Neural cell (in vitro differentiated cells): ENCODE results near the gene PLEKHS1. TPM values are rescaled to one million over a fixed set of nuclear protein-coding genes. Genes with fewer than 3 reads are reported as not detected.

ENCODE experiments used
- H2AFZ ChIP-seq: fragments of 200-600, 300-800 bp; sonication (generic), shearing (Covaris generic); 2 replicates; pipeline ENCODE4 v1.6.0; 2014; ENCODE audit warnings: low read depth, mild to moderate bottlenecking, antibody characterized with exemption, low read length, moderate library complexity
- H3F3A ChIP-seq: fragments of 200-600 bp; shearing (Covaris generic); 2 replicates; pipeline ENCODE4 v1.6.1; 2016; ENCODE audit warnings: mild to moderate bottlenecking, moderate library complexity, mixed read lengths, antibody characterized with exemption, low read length; ENCODE audit not compliant: insufficient read depth, poor library complexity, severe bottlenecking
- H3K27ac ChIP-seq: fragments of 200-600, 300-800 bp; sonication (generic), shearing (Covaris generic); 2 replicates; pipeline ENCODE4 v1.5.1; 2014; ENCODE audit warnings: mild to moderate bottlenecking, low read length, moderate library complexity
- H3K27me3 ChIP-seq: fragments of 300-800, 200-600 bp; sonication (generic), shearing (Covaris generic); 2 replicates; pipeline ENCODE4 v1.6.0; 2014; ENCODE audit warnings: mild to moderate bottlenecking, low read depth, low read length, moderate library complexity; ENCODE audit not compliant: insufficient read depth
- H3K36me3 ChIP-seq: fragments of 300-800, 200-600 bp; sonication (generic), shearing (Covaris generic); 2 replicates; pipeline ENCODE4 v1.5.1; 2014; ENCODE audit warnings: mild to moderate bottlenecking, antibody characterized with exemption, low read length, moderate library complexity; ENCODE audit not compliant: insufficient read depth
- H3K4me2 ChIP-seq: fragments of 300-800, 200-600 bp; sonication (generic), shearing (Covaris generic); 2 replicates; pipeline ENCODE4 v1.6.0; 2014; ENCODE audit warnings: mild to moderate bottlenecking, low read length
- H3K4me3 ChIP-seq: fragments of 300-800, 200-600 bp; sonication (generic), shearing (Covaris generic); 2 replicates; pipeline ENCODE4 v1.5.1; 2014; ENCODE audit warnings: mild to moderate bottlenecking, low read length, moderate library complexity
- H3K79me2 ChIP-seq: fragments of 200-600 bp; shearing (Covaris generic); replicated peaks from 2 replicates; pipeline ENCODE4 v1.6.0; 2014; ENCODE audit warnings: mild to moderate bottlenecking, low read length, moderate library complexity; ENCODE audit not compliant: insufficient read depth
- H3K9ac ChIP-seq: fragments of 300-800, 200-600 bp; sonication (generic), shearing (Covaris generic); 2 replicates; pipeline ENCODE4 v1.6.1; 2016; ENCODE audit warnings: mild to moderate bottlenecking, low read length, mixed read lengths
- H3K9me2 ChIP-seq: fragments of 200-600 bp; shearing (Covaris generic); 2 replicates; pipeline ENCODE4 v1.6.1; 2016; ENCODE audit warnings: mild to moderate bottlenecking, low read length, mixed read lengths; ENCODE audit not compliant: insufficient read depth
- H3K9me3 ChIP-seq: fragments of 200-600, 300-800 bp; sonication (generic), shearing (Covaris generic); 2 replicates; pipeline ENCODE4 v1.6.1; 2016; ENCODE audit warnings: mild to moderate bottlenecking, mixed run types, low read length, moderate library complexity, mixed read lengths
- H4K20me1 ChIP-seq: fragments of 200-600 bp; shearing (Covaris generic); 2 replicates; pipeline ENCODE4 v1.6.1; 2016; ENCODE audit warnings: mild to moderate bottlenecking, mixed run types; ENCODE audit not compliant: insufficient read depth
- CTCF ChIP-seq: fragments of 450-650 bp; IDR thresholded peaks from 2 replicates; pipeline ENCODE4 v1.5.1; 2014; ENCODE audit warnings: antibody characterized with exemption, mild to moderate bottlenecking, moderate library complexity; ENCODE audit not compliant: poor library complexity, severe bottlenecking
- EP300 ChIP-seq: fragments of 450-650 bp; conservative IDR thresholded peaks from 2 replicates; pipeline ENCODE4 v1.6.1; 2014; ENCODE audit warnings: antibody characterized with exemption, mild to moderate bottlenecking, moderate library complexity; ENCODE audit not compliant: poor library complexity, severe bottlenecking
- EZH2 ChIP-seq: fragments of 200-600, 300-800 bp; shearing (Covaris generic), sonication (generic); IDR thresholded peaks from 2 replicates; pipeline ENCODE4 v1.6.1; 2014; ENCODE audit warnings: antibody characterized with exemption, low read length, borderline replicate concordance, mild to moderate bottlenecking; ENCODE audit not compliant: insufficient read depth, poor library complexity, severe bottlenecking
- MXI1 ChIP-seq: fragments of 450-650 bp; conservative IDR thresholded peaks from 2 replicates; pipeline ENCODE4 v1.6.1; 2014; ENCODE audit warnings: antibody characterized with exemption, mild to moderate bottlenecking; ENCODE audit not compliant: poor library complexity, severe bottlenecking
- POLR2AphosphoS5 ChIP-seq: IDR thresholded peaks from 2 replicates; pipeline ENCODE4 v1.6.1; 2012
- RAD21 ChIP-seq: fragments of 450-650 bp; conservative IDR thresholded peaks from 2 replicates; pipeline ENCODE4 v1.6.1; 2014; ENCODE audit warnings: antibody characterized with exemption, mild to moderate bottlenecking, moderate library complexity
- REST ChIP-seq: IDR thresholded peaks from 2 replicates; pipeline ENCODE4 v1.6.1; 2012; ENCODE audit warnings: borderline replicate concordance
- SMC3 ChIP-seq: fragments of 450-650 bp; conservative IDR thresholded peaks from 2 replicates; pipeline ENCODE4 v1.6.1; 2014; ENCODE audit warnings: antibody characterized with exemption, mild to moderate bottlenecking, moderate library complexity; ENCODE audit not compliant: poor library complexity
- TAF1 ChIP-seq: IDR thresholded peaks from 2 replicates; pipeline ENCODE4 v1.6.1; 2012; ENCODE audit warnings: low read depth
- polyA plus RNA-seq: library from polyadenylated mRNA; depleted of rRNA; stranded (reverse); fragments of >200 nt; gene quantifications from 2 replicates; pipeline ENCODE4 v1.2.3, GENCODE V29; 2014

PLEKHS1 gene
- polyA plus RNA-seq, 1 donor from 2014 or later = not detected

DNA sequence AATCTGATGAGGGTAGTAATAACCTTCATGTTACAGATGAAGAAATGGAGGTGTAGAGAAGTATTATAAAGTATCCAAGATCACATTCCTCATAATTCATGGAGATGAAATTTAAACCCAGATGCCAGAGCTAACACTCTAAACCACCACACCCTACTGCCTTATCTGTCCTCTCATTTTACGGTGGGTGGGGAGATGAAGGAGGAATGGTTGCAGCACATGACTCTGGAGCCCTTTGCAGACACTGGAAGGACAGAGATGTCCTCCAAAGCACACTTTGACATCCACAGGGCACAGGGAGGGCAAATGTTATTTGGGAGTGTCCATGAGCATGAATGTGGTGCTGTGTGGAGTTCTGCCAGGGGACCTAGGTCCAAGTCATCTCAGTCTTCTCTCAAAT, 1.1 kb downstream of the PLEKHS1 start:
- Histone ChIP-seq H3K4me3 (no peak overlapping the region), H2AFZ (no peak overlapping the region), H3K4me2 (no peak overlapping the region), H3F3A (no peaks in the 10 kb centered on the region), H4K20me1 (no peaks in the 10 kb centered on the region), H3K27ac (no peak overlapping the region), H3K36me3 (no peaks in the 10 kb centered on the region), H3K79me2 (no peaks in the 10 kb centered on the region), H3K9me3 (no peaks in the 10 kb centered on the region), H3K9ac (no peak overlapping the region), H3K9me2 (no peaks in the 10 kb centered on the region), H3K27me3 (no peaks in the 10 kb centered on the region)
- TF ChIP-seq POLR2AphosphoS5 = no peak
- TF ChIP-seq REST = no peak
- no peak for TF ChIP-seq EZH2
- TF ChIP-seq CTCF = no peak
- no peak for TF ChIP-seq MXI1

DNA sequence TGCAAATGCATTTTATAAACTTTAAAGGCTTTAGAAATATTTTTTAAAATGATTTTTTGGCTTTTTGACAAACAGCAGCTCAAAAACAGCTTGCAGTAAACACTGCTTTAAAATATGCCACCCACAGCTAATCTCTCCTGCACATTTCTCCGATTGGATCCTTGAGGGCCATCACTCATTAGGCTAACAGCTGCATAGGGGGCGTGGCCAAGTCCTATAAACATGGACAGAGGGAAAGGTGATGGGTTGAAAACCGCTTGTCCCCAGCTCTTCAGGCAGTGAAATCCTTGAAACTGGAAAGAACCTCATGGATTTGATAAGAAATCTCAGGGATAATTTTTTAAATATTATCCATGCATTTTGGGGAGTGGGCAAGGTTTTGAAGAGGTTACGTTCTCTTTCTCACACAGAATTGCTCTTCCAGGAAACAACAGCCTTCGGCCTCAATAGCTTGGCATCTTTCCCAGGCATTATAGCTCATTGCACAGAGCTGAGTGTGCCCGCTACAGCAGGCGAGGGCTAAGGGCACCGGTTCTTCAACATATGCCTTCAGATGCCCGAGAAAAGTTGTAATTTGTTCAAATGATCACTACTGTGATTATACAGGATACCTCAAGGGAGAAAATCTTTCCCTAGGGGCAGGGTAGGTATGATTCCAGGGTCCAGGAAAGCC, 1.7 kb downstream of the PLEKHS1 start:
- Histone ChIP-seq H2AFZ (no peak overlapping the region), H3K27ac (no peak overlapping the region), H4K20me1 (no peaks in the 10 kb centered on the region), H3K9ac (no peak overlapping the region), H3K79me2 (no peaks in the 10 kb centered on the region), H3K27me3 (no peaks in the 10 kb centered on the region), H3K9me3 (no peaks in the 10 kb centered on the region), H3K36me3 (no peaks in the 10 kb centered on the region), H3F3A (no peaks in the 10 kb centered on the region), H3K4me3 (no peak overlapping the region), H3K9me2 (no peaks in the 10 kb centered on the region), H3K4me2 (no peak overlapping the region)
- TF ChIP-seq SMC3 = no peak

GRCh38 chr10:113754125-113754524, 2.6 kb downstream of the PLEKHS1 start:
- Histone ChIP-seq H3K79me2 (no peaks in the 10 kb centered on the region), H3K27me3 (no peaks in the 10 kb centered on the region), H3K36me3 (no peaks in the 10 kb centered on the region), H3K27ac (no peak overlapping the region), H3K9me2 (no peaks in the 10 kb centered on the region), H4K20me1 (no peaks in the 10 kb centered on the region), H3K9me3 (no peaks in the 10 kb centered on the region), H3K9ac (no peak overlapping the region), H3K4me3 (no peak overlapping the region), H2AFZ (no peak overlapping the region), H3K4me2 (no peak overlapping the region), H3F3A (no peaks in the 10 kb centered on the region)
- TF ChIP-seq EZH2 (no peak), CTCF (no peak), EP300 (no peak), SMC3 (no peak), POLR2AphosphoS5 (no peak), REST (no peak), RAD21 (no peak), TAF1 (no peak), MXI1 (no peak)
